HepG2 (cell line): ENCODE results near the gene LCK. TPM values are rescaled to one million over a fixed set of nuclear protein-coding genes. Genes with fewer than 3 reads are reported as not detected.
A peak's percentile ranks its signal among the peaks of the same experiment; 100 is the strongest.

Experiments
- AGO1 ChIP-seq: fragments of 200-400 bp; formaldehyde crosslinking; IDR thresholded peaks from 2 replicates; pipeline ENCODE4 v1.6.1; 2017; ENCODE audit warnings: mild to moderate bottlenecking, low read depth, low read length, moderate library complexity; ENCODE audit not compliant: poor library complexity, severe bottlenecking
- E2F5 ChIP-seq: sonication (generic); formaldehyde crosslinking; conservative IDR thresholded peaks from 2 replicates; pipeline ENCODE4 v1.4.0; 2020; ENCODE audit warnings: missing genetic modification reagents
- FOXK1 ChIP-seq: sonication (generic); formaldehyde crosslinking; IDR thresholded peaks from 2 replicates; pipeline ENCODE4 v1.4.0; 2020; ENCODE audit warnings: low read depth, missing genetic modification reagents, borderline replicate concordance
- HDAC2 ChIP-seq: sonication (generic); formaldehyde crosslinking; IDR thresholded peaks from 2 replicates; pipeline ENCODE4 v1.4.0; 2020; ENCODE audit warnings: missing genetic modification reagents
- HMG20B ChIP-seq: conservative IDR thresholded peaks from 2 replicates; pipeline ENCODE4 v1.6.1; 2016; ENCODE audit warnings: missing genetic modification reagents, missing compliant biosample characterization
- HOXD1 ChIP-seq: sonication (generic); formaldehyde crosslinking; IDR thresholded peaks from 2 replicates; pipeline ENCODE4 v1.5.0; 2020; ENCODE audit warnings: missing genetic modification reagents
- KAT7 ChIP-seq: IDR thresholded peaks from 2 replicates; pipeline ENCODE4 v1.6.1; 2018; ENCODE audit warnings: borderline replicate concordance, missing compliant biosample characterization
- KAT8 ChIP-seq: IDR thresholded peaks from 2 replicates; pipeline ENCODE4 v1.6.1; 2016; ENCODE audit warnings: missing genetic modification reagents, missing compliant biosample characterization
- KDM2A ChIP-seq: sonication (generic); formaldehyde crosslinking; IDR thresholded peaks from 2 replicates; pipeline ENCODE4 v1.4.0; 2020; ENCODE audit warnings: low read depth, missing genetic modification reagents, borderline replicate concordance
- KDM3A ChIP-seq: IDR thresholded peaks from 2 replicates; pipeline ENCODE4 v1.6.1; 2018; ENCODE audit warnings: low read depth, missing compliant biosample characterization
- MAX ChIP-seq: IDR thresholded peaks from 2 replicates; pipeline ENCODE4 v1.6.1; 2012; ENCODE audit warnings: inconsistent platforms
- MAZ ChIP-seq, 2 experiments: sonication (generic) in 1 of 2; formaldehyde crosslinking in 1 of 2; IDR thresholded peaks; 2 replicates each; pipeline versions ENCODE4 v1.5.0 to v1.6.1; 2012 to 2020; ENCODE audit warnings: low read depth in 2 of 2, mild to moderate bottlenecking in 2 of 2, borderline replicate concordance in 1 of 2, improper control_type of control experiment in 1 of 2, low read length in 1 of 2, missing genetic modification reagents in 1 of 2, moderate library complexity in 1 of 2
- RBM22 ChIP-seq: fragments of 200-400 bp; formaldehyde crosslinking; optimal IDR thresholded peaks from 2 replicates; pipeline ENCODE3; 2017; ENCODE audit warnings: mild to moderate bottlenecking, low read length, moderate library complexity
- RXRB ChIP-seq: IDR thresholded peaks from 2 replicates; pipeline ENCODE4 v1.6.1; 2016; ENCODE audit warnings: borderline replicate concordance, missing genetic modification reagents, missing compliant biosample characterization
- ZNF563 ChIP-seq: sonication (generic); formaldehyde crosslinking; IDR thresholded peaks from 2 replicates; pipeline ENCODE4 v1.8.0; 2022; ENCODE audit warnings: mild to moderate bottlenecking, moderate library complexity, missing genetic modification reagents
- ZNF614 ChIP-seq: IDR thresholded peaks from 2 replicates; pipeline ENCODE4 v1.6.1; 2018; ENCODE audit warnings: missing biosample characterization, missing genetic modification reagents, inconsistent platforms, borderline replicate concordance
- ZNF691 ChIP-seq: sonication (generic); formaldehyde crosslinking; IDR thresholded peaks from 2 replicates; pipeline ENCODE4 v1.4.0; 2020; ENCODE audit warnings: missing genetic modification reagents, low read depth, mild to moderate bottlenecking, borderline replicate concordance
- ZNF737 ChIP-seq: sonication (generic); formaldehyde crosslinking; IDR thresholded peaks from 2 replicates; pipeline ENCODE4 v1.5.0; 2020; ENCODE audit warnings: missing genetic modification reagents, mild to moderate bottlenecking, borderline replicate concordance
- ZNF776 ChIP-seq: sonication (generic); formaldehyde crosslinking; IDR thresholded peaks from 2 replicates; pipeline ENCODE4 v1.4.0; 2020; ENCODE audit warnings: mild to moderate bottlenecking, missing genetic modification reagents
- ZNF782 ChIP-seq: sonication (generic); formaldehyde crosslinking; IDR thresholded peaks from 2 replicates; pipeline ENCODE4 v1.4.0; 2020; ENCODE audit warnings: missing genetic modification reagents, mild to moderate bottlenecking, borderline replicate concordance
- polyA plus RNA-seq, 8 experiments: library from polyadenylated mRNA; depleted of rRNA in 3 of 8; stranded (reverse) in 7 of 8; unstranded in 1 of 8; fragments of >200 nt; fragmentation: Illumina TruSeq in 4 of 8; extraction: Trizol in 4 of 8; gene quantifications; 2 replicates each; pipeline versions ENCODE4 v1.2.1 to v1.2.3, GENCODE V29; 2011 to 2016; ENCODE audit warnings: low read depth in 4 of 8, missing spikeins in 1 of 8, mixed read lengths in 1 of 8; ENCODE audit not compliant: insufficient read depth in 1 of 8
- total RNA-seq, 5 experiments: library from RNA; depleted of rRNA; stranded (reverse); fragments of >200 nt; fragmentation: Illumina TruSeq; extraction: Trizol; gene quantifications; 2 replicates each; pipeline ENCODE4 v1.2.3, GENCODE V29; 2016; ENCODE audit warnings: low read depth in 1 of 5
- TF ChIP-seq, protein P1 (sequence below): IDR thresholded peaks from 2 replicates; pipeline ENCODE4 v1.6.1; 2016; ENCODE audit warnings: mild to moderate bottlenecking, missing biosample characterization, missing genetic modification reagents
- TF ChIP-seq, protein P2 (sequence below): sonication (generic); formaldehyde crosslinking; IDR thresholded peaks from 2 replicates; pipeline ENCODE4 v1.5.0; 2020; ENCODE audit warnings: mild to moderate bottlenecking, missing genetic modification reagents, borderline replicate concordance

Gene LCK
- total and polyA plus RNA-seq, 2 of the 13 experiments (the other 11 are each of a cell fraction or from before 2014, with no cell fraction given) = 0.93 to 1.8 TPM

DNA sequence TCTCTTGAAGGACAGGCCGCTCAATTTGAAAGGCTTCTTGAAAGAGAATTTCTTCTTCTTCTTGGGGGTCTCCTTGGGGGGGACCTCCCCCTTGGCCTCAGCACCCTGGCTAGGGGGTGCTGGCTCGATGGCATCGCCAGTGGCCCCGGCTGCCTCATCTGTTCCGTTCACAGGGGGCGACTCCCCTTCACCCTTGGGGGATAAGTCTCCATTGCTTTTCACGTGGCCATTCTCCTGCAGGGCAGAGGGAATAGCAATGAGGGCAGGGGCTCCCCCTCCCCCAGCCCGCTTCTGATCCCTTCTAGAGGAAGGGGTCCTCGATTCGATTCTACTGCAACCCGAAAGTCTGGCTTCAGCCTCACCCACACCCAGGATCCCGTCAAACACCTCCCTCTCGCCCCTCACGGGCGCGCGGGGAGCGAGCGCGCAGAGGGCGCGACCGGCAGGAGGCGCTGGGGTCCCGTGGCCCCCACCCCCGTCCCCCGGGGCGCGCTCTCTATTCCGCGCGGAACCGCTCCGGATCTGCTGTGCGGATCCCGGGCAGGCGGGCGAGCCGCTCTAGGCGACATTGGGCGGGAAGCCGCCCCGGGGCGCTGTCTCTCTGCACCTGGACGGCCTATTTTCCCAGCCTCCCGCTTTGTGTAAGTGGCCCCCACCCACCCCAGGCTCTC lies 83.9 kb downstream of the LCK start (continued):
- TF ChIP-seq ZNF691 (CRISPR knock-in tag) = 0 out of 2 replicates have a peak, but pooled peaks have one; percentile 26
- TF ChIP-seq ZNF782 (CRISPR knock-in tag) = 0 out of 2 replicates have a peak, but pooled peaks have one; percentile 31
- 0 out of 2 replicates have a peak, but pooled peaks have one; percentile 38 for TF ChIP-seq HOXD1 (CRISPR knock-in tag)
- TF ChIP-seq E2F5 (CRISPR knock-in tag) = no peak
- TF ChIP-seq RXRB = no peak
- TF ChIP-seq KDM2A (CRISPR knock-in tag) = peak; percentile 69
- TF ChIP-seq HDAC2 = 0 out of 2 replicates have a peak, but pooled peaks have one; percentile 15
- peak; percentile 54; the same call in 1 of the 2 replicates for TF ChIP-seq KDM3A (CRISPR knock-in tag)
- TF ChIP-seq ZNF614 (CRISPR knock-in tag) = peak; percentile 43; the same call in 1 of the 2 replicates
- peak; percentile 40; the same call in 1 of the 2 replicates for TF ChIP-seq FOXK1
- TF ChIP-seq RBM22 = peak; percentile 10
- TF ChIP-seq KAT8 (CRISPR knock-in tag) = 0 out of 2 replicates have a peak, but pooled peaks have one; percentile 19
- peak; percentile 50; the same call in 1 of the 2 replicates for TF ChIP-seq MAX
- 0 out of 2 replicates have a peak, but pooled peaks have one; percentile 12 for TF ChIP-seq HMG20B (CRISPR knock-in tag)
- peak; percentile 36 for TF ChIP-seq ZNF776 (CRISPR knock-in tag)
- TF ChIP-seq KAT7 (CRISPR knock-in tag) = peak; percentile 74; the same call in 1 of the 2 replicates
- TF ChIP-seq, protein P1, sequence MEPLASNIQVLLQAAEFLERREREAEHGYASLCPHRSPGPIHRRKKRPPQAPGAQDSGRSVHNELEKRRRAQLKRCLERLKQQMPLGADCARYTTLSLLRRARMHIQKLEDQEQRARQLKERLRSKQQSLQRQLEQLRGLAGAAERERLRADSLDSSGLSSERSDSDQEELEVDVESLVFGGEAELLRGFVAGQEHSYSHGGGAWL = peak; percentile 32; the same call in 1 of the 2 replicates
- TF ChIP-seq ZNF737 = no peak
- TF ChIP-seq AGO1 = peak; percentile 0
- TF ChIP-seq MAZ (IDR thresholded peaks at IDR 0.05; ENCODE audit: borderline replicate concordance, low read depth, low read length) = peak; percentile 80; the same call in 1 of the 2 replicates
- TF ChIP-seq MAZ (CRISPR knock-in tag; IDR thresholded peaks at IDR 0.05; ENCODE audit: low read depth) = peak; percentile 79
- TF ChIP-seq ZNF563 (CRISPR knock-in tag) = 0 out of 2 replicates have a peak, but pooled peaks have one; percentile 58
- TF ChIP-seq, protein P2, sequence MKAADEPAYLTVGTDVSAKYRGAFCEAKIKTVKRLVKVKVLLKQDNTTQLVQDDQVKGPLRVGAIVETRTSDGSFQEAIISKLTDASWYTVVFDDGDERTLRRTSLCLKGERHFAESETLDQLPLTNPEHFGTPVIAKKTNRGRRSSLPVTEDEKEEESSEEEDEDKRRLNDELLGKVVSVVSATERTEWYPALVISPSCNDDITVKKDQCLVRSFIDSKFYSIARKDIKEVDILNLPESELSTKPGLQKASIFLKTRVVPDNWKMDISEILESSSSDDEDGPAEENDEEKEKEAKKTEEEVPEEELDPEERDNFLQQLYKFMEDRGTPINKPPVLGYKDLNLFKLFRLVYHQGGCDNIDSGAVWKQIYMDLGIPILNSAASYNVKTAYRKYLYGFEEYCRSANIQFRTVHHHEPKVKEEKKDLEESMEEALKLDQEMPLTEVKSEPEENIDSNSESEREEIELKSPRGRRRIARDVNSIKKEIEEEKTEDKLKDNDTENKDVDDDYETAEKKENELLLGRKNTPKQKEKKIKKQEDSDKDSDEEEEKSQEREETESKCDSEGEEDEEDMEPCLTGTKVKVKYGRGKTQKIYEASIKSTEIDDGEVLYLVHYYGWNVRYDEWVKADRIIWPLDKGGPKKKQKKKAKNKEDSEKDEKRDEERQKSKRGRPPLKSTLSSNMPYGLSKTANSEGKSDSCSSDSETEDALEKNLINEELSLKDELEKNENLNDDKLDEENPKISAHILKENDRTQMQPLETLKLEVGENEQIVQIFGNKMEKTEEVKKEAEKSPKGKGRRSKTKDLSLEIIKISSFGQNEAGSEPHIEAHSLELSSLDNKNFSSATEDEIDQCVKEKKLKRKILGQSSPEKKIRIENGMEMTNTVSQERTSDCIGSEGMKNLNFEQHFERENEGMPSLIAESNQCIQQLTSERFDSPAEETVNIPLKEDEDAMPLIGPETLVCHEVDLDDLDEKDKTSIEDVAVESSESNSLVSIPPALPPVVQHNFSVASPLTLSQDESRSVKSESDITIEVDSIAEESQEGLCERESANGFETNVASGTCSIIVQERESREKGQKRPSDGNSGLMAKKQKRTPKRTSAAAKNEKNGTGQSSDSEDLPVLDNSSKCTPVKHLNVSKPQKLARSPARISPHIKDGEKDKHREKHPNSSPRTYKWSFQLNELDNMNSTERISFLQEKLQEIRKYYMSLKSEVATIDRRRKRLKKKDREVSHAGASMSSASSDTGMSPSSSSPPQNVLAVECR (CRISPR knock-in tag) = peak; percentile 49
